Measurements from ENCODE around the gene CENPV.
"Not testable (repeated sequence)": the region's sequence is repeated elsewhere in the genome, so short reads cannot be mapped to it uniquely, and the experiment has no call there.

Gene CENPV

GRCh38 chr17:16353317-16354174, at the start of gene CENPV:
Gene CENPV (minus strand): TSS chr17:16353469. CDS start chr17:16353436, 33 bp downstream.
- in situ Hi-C loops (cut with MboI; ENCODE audit: low sequenced_read_pairs): no loop called here

- in situ Hi-C loops (cut with MboI; ENCODE audit: low sequenced_read_pairs): no loop called here
Measured at GRCh38 chr17:16398270-16399267, 45.3 kb upstream of the CENPV start.

GRCh38 chr17:16396693-16397092, 43.4 kb upstream of the CENPV start:
- in situ Hi-C loops (cut with MboI; ENCODE audit: low sequenced_read_pairs): not testable (repeated sequence)

- in situ Hi-C loops (cut with MboI; ENCODE audit: low sequenced_read_pairs): not testable (repeated sequence)
Measured at GRCh38 chr17:16395887-16396286, 42.6 kb upstream of the CENPV start.

GRCh38 chr17:16392491-16392890, 39.2 kb upstream of the CENPV start:
- in situ Hi-C loops (cut with MboI; ENCODE audit: low sequenced_read_pairs): not testable (repeated sequence)

- in situ Hi-C loops (cut with MboI; ENCODE audit: low sequenced_read_pairs): no loop called here
Measured at GRCh38 chr17:16391451-16391850, 38.2 kb upstream of the CENPV start.

GRCh38 chr17:16386126-16386507, 32.8 kb upstream of the CENPV start:
- in situ Hi-C loops (cut with MboI; ENCODE audit: low sequenced_read_pairs): not testable (repeated sequence)

- in situ Hi-C loops (cut with MboI; ENCODE audit: low sequenced_read_pairs): no loop called here
Measured at GRCh38 chr17:16384557-16384956, 31.3 kb upstream of the CENPV start.

- in situ Hi-C loops (cut with MboI; ENCODE audit: low sequenced_read_pairs): no loop called here
Measured at GRCh38 chr17:16383772-16384287, 30.6 kb upstream of the CENPV start.

- in situ Hi-C loops (cut with MboI; ENCODE audit: low sequenced_read_pairs): no loop called here
Measured at GRCh38 chr17:16383216-16383615, 29.9 kb upstream of the CENPV start.

- in situ Hi-C loops (cut with MboI; ENCODE audit: low sequenced_read_pairs): no loop called here
Measured at GRCh38 chr17:16381496-16381820, 28.2 kb upstream of the CENPV start.

GRCh38 chr17:16380640-16381495, 27.6 kb upstream of the CENPV start, which contains the start of gene UBB:
Gene UBB (plus strand): TSS chr17:16381091. CDS start chr17:16381908, 817 bp downstream.
- in situ Hi-C loops (cut with MboI; ENCODE audit: low sequenced_read_pairs): no loop called here

GRCh38 chr17:16379654-16380053, 26.4 kb upstream of the CENPV start:
- in situ Hi-C loops (cut with MboI; ENCODE audit: low sequenced_read_pairs): no loop called here

GRCh38 chr17:16378636-16379282, 25.5 kb upstream of the CENPV start:
- in situ Hi-C loops (cut with MboI; ENCODE audit: low sequenced_read_pairs): no loop called here

- in situ Hi-C loops (cut with MboI; ENCODE audit: low sequenced_read_pairs): no loop called here
Measured at GRCh38 chr17:16377941-16378341, 24.7 kb upstream of the CENPV start.

GRCh38 chr17:16374146-16374938, 21.1 kb upstream of the CENPV start:
- in situ Hi-C loops (cut with MboI; ENCODE audit: low sequenced_read_pairs): no loop called here

GRCh38 chr17:16371742-16372141, 18.5 kb upstream of the CENPV start:
- in situ Hi-C loops (cut with MboI; ENCODE audit: low sequenced_read_pairs): no loop called here

GRCh38 chr17:16364625-16365024, 11.4 kb upstream of the CENPV start:
- in situ Hi-C loops (cut with MboI; ENCODE audit: low sequenced_read_pairs): no loop called here

Measured in hTERT RPE-1 (cell line).